Measurements from ENCODE around the gene TIGD1. TPM values are rescaled to one million over a fixed set of nuclear protein-coding genes. Genes with fewer than 3 reads are reported as not detected.

Gene TIGD1
- total and polyA plus RNA-seq, 11 donors: 0.99 to 3.8 (median 1.6) TPM

- 74 to 83% (median 80%) methylated on average over 6 to 7 of the region's 7 CpGs for WGBS, 4 donors
- TF ChIP-seq, protein P1, sequence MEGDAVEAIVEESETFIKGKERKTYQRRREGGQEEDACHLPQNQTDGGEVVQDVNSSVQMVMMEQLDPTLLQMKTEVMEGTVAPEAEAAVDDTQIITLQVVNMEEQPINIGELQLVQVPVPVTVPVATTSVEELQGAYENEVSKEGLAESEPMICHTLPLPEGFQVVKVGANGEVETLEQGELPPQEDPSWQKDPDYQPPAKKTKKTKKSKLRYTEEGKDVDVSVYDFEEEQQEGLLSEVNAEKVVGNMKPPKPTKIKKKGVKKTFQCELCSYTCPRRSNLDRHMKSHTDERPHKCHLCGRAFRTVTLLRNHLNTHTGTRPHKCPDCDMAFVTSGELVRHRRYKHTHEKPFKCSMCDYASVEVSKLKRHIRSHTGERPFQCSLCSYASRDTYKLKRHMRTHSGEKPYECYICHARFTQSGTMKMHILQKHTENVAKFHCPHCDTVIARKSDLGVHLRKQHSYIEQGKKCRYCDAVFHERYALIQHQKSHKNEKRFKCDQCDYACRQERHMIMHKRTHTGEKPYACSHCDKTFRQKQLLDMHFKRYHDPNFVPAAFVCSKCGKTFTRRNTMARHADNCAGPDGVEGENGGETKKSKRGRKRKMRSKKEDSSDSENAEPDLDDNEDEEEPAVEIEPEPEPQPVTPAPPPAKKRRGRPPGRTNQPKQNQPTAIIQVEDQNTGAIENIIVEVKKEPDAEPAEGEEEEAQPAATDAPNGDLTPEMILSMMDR (IDR thresholded peaks at IDR 0.05): no peak
- no peak for TF ChIP-seq POLR2A (IDR thresholded peaks at IDR 0.05)
- no peaks in the 10 kb centered on the region for H3K9me3 ChIP-seq
- H3K36me3 ChIP-seq: no peaks in the 10 kb centered on the region
- intact Hi-C loops (cut with DNase I): no loop called here
- peaks cover 0 to 28% (median 4%) of the 10 kb centered on the region in 9 donors for H3K27me3 ChIP-seq
- no peak overlapping the region for H3K27ac ChIP-seq
- DNase-seq (no peak), ATAC-seq (no peak)
- no peak overlapping the region for H3K4me3 ChIP-seq
- peaks cover 0 to 9% (median 5%) of the 10 kb centered on the region in 12 donors for H3K4me1 ChIP-seq
Measured at GRCh38 chr2:232508251-232508650, 42.1 kb downstream of the TIGD1 start.

GRCh38 chr2:232506709-232507108 lies 43.6 kb downstream of the TIGD1 start:
- no peak for DNase-seq
- 62 to 82% (median 77%) methylated on average over 3 to 4 of the region's 4 CpGs for WGBS, 4 donors
- no peaks in the 10 kb centered on the region for H3K9me3 ChIP-seq
- H3K36me3 ChIP-seq: no peaks in the 10 kb centered on the region
- no peak overlapping the region for H3K4me3 ChIP-seq
- TF ChIP-seq, protein P1 (IDR thresholded peaks at IDR 0.05): no peak
- H3K27ac ChIP-seq: no peak overlapping the region
- H3K4me1 ChIP-seq: peaks cover 0 to 22% (median 7%) of the 10 kb centered on the region in 12 donors
- no peak for ATAC-seq
- peaks cover 0 to 38% (median 4%) of the 10 kb centered on the region in 9 donors for H3K27me3 ChIP-seq
- intact Hi-C loops (cut with DNase I): no loop called here

GRCh38 chr2:232505856-232506255 lies 44.5 kb downstream of the TIGD1 start:
- 49 to 57% (median 54%) methylated on average over 6 to 10 of the region's 10 CpGs for WGBS, 4 donors
- Histone ChIP-seq H3K9me3 (no peaks in the 10 kb centered on the region), H3K36me3 (no peaks in the 10 kb centered on the region), H3K4me3 (no peak overlapping the region), H3K27ac (no peak overlapping the region), H3K27me3 (peaks cover 0 to 38% (median 4%) of the 10 kb centered on the region in 9 donors), H3K4me1 (peaks cover 0 to 20% (median 7%) of the 10 kb centered on the region in 12 donors)
- ATAC-seq: no peak
- no peak for DNase-seq
- intact Hi-C loops (cut with DNase I): no loop called here
- TF ChIP-seq, protein P1 (IDR thresholded peaks at IDR 0.05): no peak
- no peak for TF ChIP-seq POLR2A (IDR thresholded peaks at IDR 0.05)

DNA sequence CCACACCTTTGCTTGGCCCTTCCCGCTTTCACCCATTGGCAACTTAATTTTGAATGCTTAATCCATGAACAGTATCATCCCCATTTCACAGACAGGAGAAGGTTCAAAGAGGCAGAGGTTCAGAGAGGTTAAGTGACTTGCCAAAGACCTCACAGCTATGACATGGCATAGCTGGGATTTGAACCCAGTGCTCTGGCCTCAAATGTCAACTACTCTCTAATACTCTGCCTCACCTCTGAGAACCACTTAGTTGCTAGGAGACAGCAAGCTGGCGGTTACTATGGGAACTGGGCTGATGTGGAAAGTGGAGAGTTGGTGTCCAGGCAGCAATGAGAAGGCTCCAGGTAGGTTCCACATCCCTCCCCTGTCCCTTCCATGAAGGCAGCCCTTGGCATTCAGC lies 45.9 kb downstream of the TIGD1 start:
- H3K4me3 ChIP-seq: no peak overlapping the region
- no peak for DNase-seq
- 68 to 92% (median 77%) methylated on average over 2 of the region's 2 CpGs for WGBS, 4 donors
- H3K36me3 ChIP-seq: no peaks in the 10 kb centered on the region
- H3K9me3 ChIP-seq: no peaks in the 10 kb centered on the region
- no peak for ATAC-seq
- peaks cover 0 to 20% (median 7%) of the 10 kb centered on the region in 12 donors for H3K4me1 ChIP-seq
- no peak overlapping the region for H3K27ac ChIP-seq
- peaks cover 0 to 38% (median 4%) of the 10 kb centered on the region in 9 donors for H3K27me3 ChIP-seq
- no peak for TF ChIP-seq POLR2A (IDR thresholded peaks at IDR 0.05)
- TF ChIP-seq, protein P1 (IDR thresholded peaks at IDR 0.05): no peak
- intact Hi-C loops (cut with DNase I): no loop called here
